Hematopoietic multipotent progenitor cell treated with erythropoietin and hydrocortisone succinate and interleukin-3 and kit ligand, for 8 days (in vitro differentiated cells): Measurements from ENCODE around the gene ZHX3.

ENCODE experiments used
- DNase-seq: peaks from one replicate; pipeline ENCODE4 v3.0.0-alpha.2; 2015

Gene ZHX3

DNA sequence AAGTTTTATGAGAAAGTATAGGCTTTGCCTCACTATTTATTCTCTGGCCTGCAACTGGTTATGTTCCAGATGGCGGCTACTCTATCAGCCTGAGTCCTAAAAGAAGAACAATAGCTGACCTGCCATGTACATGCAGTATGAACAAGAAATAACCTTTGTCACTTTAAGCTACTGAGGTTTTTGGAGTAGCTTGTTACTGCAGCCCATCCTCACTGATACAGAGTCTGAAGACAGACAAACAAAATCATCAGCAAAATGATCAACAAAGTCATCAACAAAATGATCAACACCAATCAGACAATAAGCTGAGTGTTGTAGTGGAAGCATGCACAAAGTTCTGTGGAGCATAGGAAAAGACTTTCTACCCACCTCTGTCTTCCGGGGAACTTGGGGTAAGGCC, 97.7 kb downstream of the ZHX3 start:
- no peak for DNase-seq

DNA sequence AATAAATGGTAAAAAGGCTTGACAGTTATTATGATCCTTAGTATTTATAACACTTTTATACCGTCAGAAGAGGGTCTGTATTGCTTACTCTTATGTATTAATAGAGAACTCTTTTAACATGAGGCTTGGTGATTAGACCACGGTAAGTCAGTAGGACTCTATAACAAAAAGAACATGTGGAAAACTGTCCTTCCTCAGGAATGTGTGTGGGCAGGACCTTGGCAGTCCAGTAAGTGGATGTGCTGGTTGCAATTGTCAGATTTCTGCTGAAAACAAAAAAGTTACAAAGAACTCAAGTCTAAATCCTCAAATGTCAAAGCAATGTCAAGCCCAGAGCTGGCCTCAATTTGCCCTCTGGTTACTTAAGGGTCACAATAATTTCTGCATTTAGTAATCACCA, 99.1 kb downstream of the ZHX3 start:
- DNase-seq: no peak

DNA sequence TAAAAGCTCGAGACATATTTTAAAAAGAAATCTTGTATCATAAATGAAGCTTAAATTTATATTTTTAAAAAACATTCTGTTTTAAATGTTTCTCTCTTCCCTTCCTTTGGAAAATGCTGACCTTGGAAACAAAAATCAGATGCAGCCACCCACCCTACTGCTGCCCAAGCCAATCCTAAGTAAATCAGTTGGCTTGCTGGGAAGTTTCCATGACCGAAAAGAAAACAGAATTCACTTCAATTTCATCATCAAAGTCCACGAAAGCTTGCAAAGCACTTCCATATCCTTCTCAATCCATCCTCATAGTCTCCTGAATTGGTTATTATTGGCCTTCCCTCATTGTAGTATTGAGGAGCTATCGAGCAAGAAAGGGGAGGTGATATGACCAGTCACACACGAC, 100.1 kb downstream of the ZHX3 start:
- no peak for DNase-seq

DNA sequence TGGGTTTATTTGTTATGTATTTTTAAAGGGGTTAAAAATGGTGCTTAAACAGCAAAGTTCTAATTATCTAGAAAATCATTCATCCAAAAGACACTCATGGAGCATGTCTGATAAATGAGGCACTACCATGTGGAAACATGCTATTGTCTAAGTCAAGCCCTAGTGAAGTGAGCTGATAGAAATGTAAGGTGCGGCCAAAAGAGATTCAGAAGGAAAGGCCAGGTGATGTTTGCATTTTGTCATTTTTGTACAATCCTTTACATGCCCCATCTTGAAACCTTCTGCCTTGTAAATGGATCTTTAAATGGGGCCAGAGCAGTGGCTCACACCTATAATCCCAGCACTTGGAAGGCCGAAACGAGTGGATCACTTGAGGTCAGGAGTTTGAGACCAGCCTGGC, 102.9 kb downstream of the ZHX3 start:
- DNase-seq: no peak

DNA sequence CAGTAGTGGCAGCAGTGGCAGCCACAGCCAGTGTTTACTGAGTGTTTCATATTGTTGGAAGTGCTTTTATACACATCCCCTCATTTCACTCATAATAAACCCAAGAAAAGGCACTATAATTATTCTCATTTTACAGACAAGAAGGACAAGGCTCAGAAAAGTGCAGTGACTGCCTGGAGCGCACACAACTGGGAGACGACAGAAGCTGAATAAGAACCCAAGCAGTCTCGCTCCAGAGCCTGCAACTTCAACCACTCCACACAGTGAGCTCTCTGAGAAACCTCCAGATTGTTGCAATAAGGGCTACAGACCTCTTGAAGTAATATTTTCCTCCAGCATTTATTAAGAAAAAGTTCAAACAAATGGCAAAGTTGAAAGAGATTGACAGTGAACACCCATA, 103.3 kb downstream of the ZHX3 start:
- no peak for DNase-seq

DNA sequence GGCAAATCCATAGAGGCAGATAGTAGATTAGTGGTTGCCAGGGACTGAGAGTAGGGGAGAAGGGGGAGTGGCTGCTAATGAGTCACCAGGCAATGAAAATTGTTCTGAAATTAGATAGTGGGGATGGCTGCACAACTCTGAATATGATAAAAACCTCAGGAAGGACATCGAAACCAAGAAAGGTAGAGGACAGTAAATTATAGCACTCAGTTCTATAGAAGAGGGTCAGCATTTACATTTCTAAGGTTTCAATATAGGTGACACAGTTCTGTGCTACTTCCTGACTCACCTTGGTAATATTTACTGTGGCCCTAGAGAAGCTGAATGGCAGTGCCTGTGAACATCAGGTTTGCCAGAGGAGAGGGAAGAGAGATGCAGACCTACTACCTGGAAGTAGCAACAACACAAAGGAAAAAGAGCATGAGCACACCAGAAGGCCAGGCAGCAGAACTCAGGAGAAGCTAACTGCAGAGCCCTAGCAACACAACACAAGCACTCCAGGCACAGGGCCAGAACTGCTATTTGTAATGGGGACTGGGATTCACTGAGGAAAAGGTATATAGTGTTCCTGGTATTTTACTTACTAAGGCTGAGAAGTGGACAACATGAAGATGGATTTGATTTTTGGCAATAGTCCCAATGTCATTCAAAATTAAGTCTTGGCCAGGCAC, 104.2 kb downstream of the ZHX3 start:
- peak; percentile 30 for DNase-seq

DNA sequence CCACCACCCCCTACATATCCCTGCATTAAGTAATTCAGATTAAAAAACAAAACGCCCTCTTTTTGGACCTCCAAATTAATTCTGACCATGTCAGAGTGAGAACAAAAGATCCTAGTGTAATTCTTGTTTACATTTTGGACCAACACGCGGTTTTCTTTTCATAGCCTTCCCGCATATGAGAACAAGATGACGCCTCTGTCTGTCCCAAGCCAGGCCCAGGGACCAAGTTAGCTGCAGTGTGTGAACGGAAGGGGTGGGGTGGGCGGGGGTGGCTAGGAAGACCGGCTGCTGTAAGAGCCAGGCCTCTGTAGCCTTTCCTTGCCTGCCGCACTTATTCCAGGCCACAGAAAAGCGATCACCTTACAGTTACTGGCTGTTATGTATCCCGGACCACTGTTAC, 112.2 kb downstream of the ZHX3 start:
- no peak for DNase-seq

DNA sequence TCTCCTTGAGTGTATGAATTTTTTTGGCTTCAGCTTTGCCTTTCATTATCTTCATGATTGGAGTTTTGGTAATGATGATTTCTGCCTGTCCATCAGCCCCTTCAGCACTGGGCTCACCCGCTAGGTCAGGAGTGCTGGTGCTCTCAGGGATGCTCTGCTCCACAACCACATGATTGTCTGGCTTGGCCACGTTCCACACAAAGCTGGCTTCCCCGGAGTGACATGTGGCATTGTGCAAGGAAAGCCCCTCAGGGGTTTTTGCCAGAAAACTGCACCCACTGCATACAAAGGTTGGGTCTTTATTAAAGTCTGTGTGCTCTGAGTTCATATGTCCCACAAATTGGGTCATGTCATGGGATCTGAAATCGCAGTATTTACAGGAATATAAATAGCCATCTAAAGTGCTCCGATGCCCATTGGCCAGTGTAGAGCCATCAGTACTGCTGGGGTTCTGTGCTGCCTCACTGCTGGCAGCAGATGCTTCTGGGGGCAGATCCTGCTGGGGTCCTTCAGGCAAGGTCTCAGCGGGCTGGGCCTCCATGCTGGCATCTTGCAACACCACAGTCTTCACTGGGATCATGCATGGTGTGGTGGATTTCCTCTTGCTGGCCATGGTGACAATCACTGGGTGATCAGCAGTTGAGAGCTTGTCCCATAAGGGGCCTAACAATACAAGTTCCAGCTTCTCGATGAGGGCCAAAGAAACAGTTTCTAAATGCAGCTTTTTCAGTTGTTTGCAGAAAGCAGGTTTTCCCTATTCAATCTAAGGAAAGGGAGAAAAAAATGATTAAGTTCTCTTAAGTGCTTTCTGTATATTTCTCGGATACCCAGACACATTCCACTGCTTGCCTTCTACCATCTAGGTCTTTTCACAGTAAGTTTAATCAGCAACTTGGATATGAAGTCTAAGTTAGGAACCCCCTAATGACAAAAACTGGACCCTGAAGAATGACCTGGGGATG, 112.9 kb downstream of the ZHX3 start:
- DNase-seq: no peak

DNA sequence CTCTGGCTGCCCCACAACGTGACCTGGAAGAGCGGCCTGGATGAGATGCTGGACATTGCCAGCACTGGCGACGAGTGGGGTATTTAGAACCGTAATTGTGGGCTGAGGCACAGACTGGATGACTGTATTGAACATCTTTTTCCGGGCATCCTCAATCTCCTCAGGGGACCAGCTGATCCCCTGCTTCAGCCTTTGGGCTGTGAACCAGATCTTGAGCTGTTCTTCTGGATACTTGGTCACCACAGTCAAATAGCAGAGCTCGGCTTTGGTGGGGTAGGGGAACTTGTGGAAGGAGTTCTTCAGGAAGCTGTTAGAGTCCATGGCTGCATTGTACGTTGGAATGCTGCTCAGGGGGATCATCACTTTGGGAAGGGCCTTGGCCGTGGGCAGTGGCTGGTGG, 113.9 kb downstream of the ZHX3 start:
- no peak for DNase-seq

DNA sequence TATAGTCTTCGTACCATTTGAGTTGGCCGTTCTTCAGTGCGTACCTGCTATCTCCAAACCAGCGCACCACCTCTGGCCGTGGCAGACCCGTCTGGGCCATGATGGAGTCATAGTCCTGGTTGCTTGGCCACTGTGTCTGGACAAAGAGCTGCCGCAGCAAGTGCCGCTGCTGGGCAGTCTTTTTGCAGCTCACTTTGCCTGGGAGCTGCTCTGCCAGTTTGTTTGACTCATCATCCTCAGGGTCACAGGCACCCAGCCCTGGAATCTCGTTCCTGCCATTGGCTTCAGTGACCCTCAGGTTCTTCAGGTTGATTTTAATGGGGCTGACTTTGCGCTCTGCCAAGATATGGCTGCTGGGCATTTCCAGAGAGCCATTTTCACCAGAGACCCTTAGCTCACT, 115.1 kb downstream of the ZHX3 start:
- no peak for DNase-seq

DNA sequence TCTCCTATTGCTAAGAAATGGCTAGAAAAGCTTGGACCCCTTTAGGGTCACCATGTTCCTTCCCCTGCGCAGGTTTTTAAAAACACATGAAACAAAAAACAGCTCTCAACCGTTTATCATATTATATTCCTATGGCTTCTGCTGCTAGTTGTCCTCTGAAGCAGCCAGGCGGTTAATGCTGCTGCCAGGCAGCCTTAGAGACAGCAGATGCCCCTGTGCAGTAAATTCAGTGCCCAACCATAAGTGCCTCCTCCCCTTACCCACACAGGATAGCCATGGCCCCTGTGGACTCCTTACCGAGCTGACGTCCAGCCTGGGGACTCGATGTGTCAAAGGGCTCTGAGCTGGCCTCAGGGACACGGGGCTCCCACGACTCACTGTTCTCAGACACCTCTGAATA, 115.8 kb downstream of the ZHX3 start:
- no peak for DNase-seq

DNA sequence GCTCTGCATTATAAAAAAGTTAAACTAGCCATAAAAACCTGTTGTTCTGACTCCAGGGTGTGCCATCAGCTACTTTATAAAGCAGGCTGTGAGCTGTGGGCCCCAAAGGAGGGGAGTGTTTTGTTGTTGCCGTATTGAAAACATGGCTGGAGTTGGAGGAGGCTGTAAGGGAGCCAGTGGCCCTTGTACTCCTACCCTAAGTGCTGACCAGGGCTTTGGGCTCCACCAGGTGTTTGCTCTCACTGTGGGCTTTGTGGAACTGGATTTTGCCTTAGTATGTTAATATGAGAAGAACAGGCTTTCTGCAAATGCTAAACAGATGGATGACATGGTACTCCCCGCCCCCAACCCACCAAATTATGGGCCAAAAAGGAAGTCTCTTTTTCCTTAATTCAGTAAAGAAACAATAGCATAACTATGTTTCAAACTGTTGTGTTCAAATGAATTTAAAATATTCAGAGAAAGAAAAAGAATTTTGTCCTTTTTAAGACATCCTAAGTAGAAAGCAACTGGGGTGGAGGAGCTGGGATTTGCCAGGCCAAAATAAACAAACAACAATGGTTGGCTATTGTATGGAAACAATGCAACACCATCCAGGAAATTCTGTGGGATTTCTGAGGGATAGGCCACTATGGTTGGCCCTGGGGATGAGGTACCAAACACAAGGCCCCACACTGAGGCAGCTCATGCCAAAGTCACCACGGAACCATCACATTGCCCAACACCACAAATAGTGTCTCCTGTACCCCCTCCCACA, 116.9 kb downstream of the ZHX3 start:
- no peak for DNase-seq

DNA sequence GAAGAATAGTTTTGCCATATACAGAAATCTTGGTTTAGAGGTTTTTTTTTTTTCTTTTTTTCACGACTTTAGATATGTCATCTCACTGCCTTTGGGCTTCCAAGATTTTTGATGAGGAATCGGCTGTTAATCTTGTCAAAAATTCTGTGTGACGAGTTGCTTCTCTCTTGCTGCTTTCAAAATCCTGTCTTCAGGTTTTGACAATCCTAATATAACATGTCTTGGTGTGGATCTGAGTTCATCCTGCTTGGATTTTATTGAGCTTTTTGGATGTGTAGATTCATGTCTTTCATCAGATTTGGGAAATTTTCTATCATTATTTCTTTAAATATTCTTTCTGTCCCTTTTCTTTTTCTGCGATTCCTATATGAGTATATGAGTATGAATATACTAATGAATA, 119.1 kb downstream of the ZHX3 start:
- no peak for DNase-seq

DNA sequence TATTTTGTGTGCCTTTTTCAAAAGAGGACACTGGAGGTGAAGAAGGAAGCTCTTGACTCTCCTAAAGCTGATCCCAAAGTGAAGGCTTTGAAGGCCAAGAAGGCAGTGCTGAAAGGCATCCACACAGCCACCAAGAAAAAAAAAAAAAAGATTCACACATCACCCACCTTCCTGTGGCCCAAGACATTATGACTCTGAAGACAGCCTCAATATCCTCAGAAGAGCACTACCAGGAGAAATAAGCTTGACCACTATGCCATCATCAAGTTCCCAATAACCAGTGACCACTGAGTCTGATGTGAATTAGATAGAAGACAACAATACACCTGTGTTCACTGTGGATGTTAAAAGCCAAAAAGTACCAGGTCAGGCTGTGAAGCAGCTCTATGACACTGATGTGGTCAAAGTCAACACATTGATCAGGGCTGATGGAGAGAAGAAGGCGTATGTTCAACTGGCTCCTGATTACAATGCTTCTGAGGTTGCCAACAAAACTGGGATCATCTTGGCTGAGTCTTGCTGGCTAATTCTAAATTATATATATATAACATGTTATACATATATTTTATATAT, 120.8 kb downstream of the ZHX3 start:
- DNase-seq: peak; percentile 9

DNA sequence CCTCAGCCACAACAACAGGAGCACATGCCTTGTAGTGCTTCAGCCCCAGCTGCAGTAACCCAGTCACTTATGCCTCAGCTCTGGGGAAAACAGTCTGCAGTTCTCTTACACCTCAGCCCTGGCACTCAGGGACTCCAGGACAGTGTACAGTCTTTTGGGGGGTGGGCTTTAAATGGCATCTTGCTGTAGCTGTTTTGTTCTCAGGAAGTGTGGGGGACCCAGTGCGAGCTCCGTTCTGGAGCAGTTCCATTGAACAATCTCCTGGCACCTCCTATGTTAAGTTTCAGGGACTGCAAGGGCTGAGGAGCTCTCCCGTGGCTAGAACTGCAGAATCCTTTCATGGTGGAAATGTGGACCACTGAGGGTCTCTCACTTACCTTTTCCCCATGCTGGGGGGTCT, 125.0 kb downstream of the ZHX3 start:
- no peak for DNase-seq

DNA sequence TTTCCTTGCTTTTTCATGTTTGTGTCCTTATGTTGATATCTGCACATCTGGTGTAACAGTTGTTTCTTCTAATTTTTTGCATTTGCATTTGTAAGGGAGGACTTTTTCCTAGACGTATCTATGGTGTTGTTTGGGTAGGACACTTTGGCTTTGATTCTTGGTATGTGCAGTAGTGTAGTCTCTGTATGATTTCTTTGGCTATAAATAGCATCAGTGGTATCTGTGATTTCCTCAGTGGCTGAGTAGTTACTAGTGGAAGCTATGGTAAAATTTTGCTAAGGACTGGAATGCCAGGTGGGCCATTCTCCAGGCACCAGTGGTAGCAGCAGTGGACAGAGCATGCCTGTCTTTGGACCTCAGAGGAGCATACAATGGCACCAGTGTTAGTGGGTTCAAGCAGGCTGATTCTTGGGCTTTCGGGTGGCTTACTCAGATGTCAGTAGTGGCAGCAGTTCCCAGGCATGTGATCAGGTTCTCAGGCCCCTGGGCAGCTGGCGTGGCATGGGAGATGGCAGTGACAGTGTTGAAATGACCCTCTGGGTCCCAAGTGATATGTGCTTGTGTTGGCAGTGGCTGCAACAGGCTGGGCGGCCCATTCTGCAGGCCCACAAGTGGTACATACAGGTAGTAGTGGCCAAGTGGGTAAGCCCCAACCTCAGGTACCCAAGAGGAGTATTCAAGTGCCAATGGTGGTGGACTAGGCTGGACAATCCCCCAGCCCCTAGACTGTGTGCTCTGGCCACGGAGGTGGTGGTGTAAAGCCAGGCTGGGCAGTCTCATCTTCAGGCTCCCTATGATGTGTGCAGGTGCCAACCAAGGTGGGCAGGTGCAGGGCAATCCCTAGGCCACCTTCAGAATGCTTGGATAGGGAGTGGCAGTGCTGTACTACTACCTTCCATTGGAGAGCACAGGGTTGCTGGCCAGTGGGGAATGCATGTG, 125.7 kb downstream of the ZHX3 start:
- no peak for DNase-seq

DNA sequence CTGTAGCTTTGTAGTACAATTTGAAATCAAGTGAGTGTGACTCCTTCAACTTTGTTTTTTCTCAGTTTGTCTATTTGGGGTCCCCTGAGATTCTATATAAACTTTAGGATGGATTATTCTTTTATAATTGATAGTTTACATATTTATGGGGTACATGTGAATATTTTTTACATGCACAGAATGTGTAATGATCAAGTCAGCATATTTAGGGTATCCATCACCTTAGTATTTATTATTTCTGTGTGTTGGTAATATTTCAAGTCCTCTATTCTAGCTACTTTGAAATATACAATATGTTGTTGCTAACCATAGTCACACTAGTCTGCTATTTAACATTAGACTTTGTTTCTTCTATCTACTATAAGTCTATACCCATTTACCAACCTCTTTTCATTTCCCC, 129.9 kb downstream of the ZHX3 start:
- no peak for DNase-seq

DNA sequence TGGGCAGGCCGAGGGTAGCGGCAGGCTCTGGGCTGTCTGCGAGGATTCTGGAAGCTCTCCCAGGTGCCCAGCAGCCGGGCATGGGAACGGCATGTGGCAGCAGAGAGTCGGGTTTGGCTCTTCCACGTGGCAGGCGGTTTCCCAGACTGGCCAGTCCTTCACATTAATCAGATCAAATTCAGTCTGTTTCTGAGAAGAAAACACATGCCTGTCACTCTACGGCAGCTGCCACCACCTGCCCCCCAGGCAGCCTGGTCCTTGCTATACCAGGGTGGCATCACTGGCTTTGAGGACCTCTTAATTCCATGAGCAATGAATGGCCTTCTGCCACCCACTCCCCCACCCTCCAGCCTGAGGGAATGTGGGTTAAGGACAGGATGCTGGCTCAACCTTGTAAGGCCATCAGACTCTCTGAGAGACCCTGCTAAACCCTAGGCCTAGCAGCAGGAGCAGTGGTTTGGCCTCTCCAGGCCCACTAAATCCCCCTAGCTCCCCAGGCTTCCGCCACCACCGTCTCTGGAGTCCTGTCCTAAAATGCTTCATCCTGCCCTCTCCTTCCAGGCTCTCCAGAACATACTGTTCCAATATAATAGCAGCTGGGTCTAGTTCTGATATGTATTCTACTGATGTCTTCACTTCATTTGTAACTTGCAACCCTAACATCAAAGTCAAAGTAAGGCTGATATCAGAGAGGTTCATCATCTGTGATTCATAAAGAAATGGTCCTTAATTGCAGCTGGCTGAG, 132.3 kb downstream of the ZHX3 start:
- DNase-seq: no peak

DNA sequence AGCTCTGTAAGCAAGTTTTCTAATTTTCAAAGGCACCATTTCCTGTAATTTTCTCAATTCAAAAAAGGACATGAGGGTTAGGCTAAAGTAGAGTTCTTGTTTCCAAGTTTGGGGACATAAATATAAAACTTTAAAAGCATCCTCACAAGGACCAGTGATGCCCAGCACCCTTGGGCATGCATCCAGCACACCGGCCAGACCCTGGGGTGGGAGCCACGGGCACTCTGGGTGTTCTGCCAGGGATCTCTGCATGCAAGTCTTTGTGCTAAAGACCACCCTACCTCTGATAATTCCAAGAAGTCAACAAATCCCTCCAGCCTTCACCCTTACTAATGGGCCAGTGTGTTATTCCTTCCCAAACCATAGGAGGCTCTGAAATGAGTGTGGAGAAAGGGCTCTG, 133.7 kb downstream of the ZHX3 start:
- no peak for DNase-seq

DNA sequence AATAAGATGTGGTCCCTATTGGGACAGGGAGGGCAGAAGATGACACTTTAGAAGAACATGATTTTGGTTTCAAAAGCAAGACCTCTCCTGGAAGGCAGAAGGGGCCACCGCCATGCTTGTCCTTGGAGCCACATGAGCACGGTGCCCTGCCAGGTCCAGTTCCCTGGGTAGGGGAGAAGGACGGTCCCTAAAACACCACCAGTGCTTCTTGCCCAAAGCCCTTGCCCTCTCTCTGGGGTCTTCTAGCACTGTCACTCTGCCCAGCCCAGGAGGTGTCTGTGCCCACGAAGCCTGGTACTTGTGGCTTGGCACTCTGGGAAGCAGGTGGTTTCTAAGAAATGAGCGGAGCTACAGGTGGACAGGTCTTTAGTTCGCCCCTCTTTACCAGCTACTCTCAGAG, 134.1 kb downstream of the ZHX3 start:
- DNase-seq: no peak
